H54 (cell line): ENCODE measurements around the gene HIC1.
"Not testable (repeated sequence)": the region's sequence is repeated elsewhere in the genome, so short reads cannot be mapped to it uniquely, and the experiment has no call there.

ENCODE experiments used
- DNase-seq: peaks from one replicate; pipeline ENCODE4 v3.0.0; 2011; ENCODE audit warnings: low spot score, mixed read lengths; ENCODE audit not compliant: insufficient read length
- FAIRE-seq: peaks from 3 replicates; lab custom pipeline; 2011; peaks lifted over from hg19 to GRCh38; lab: Jason Lieb, UNC
- POLR2A ChIP-seq: IDR thresholded peaks from 2 replicates; pipeline ENCODE4 v1.6.1; 2011; ENCODE audit warnings: low read depth, mild to moderate bottlenecking, low read length

The HIC1 gene

GRCh38 chr17:2054512-2055291 is at the start of gene HIC1:
Gene HIC1 (plus strand): TSS chr17:2055103. CDS start chr17:2056691, 1,588 bp downstream.
- peak; percentile 98 for DNase-seq
- no peak for FAIRE-seq
- TF ChIP-seq POLR2A: 0 out of 2 replicates have a peak, but pooled peaks have one; percentile 32

GRCh38 chr17:2008332-2009126 is 46.4 kb upstream of the HIC1 start:
- TF ChIP-seq POLR2A: no peak
- no peak for DNase-seq
- FAIRE-seq: no peak

GRCh38 chr17:2009737-2010136 is 45.2 kb upstream of the HIC1 start:
- FAIRE-seq (no peak), DNase-seq (no peak)
- TF ChIP-seq POLR2A: no peak

- TF ChIP-seq POLR2A: no peak
- FAIRE-seq (no peak), DNase-seq (peak; percentile 63)
Observed at GRCh38 chr17:2011411-2012371, 43.2 kb upstream of the HIC1 start.

GRCh38 chr17:2012499-2012898 is 42.4 kb upstream of the HIC1 start:
- DNase-seq: no peak
- no peak for TF ChIP-seq POLR2A
- no peak for FAIRE-seq

GRCh38 chr17:2013220-2013993 is 41.5 kb upstream of the HIC1 start:
- DNase-seq, FAIRE-seq: not testable (repeated sequence)

GRCh38 chr17:2013994-2014317 is 40.9 kb upstream of the HIC1 start:
- no peak for TF ChIP-seq POLR2A
- no peak for FAIRE-seq
- DNase-seq: no peak

- no peak for TF ChIP-seq POLR2A
- DNase-seq: no peak
- FAIRE-seq: no peak
Observed at GRCh38 chr17:2015314-2015713, 39.6 kb upstream of the HIC1 start.

- FAIRE-seq: no peak
- no peak for DNase-seq
- no peak for TF ChIP-seq POLR2A
Observed at GRCh38 chr17:2016494-2016893, 38.4 kb upstream of the HIC1 start.

- no peak for DNase-seq
- no peak for FAIRE-seq
Observed at GRCh38 chr17:2017274-2017941, 37.5 kb upstream of the HIC1 start.

GRCh38 chr17:2018716-2019510 is 36.0 kb upstream of the HIC1 start:
- FAIRE-seq (no peak), DNase-seq (no peak)
- TF ChIP-seq POLR2A: no peak

More at GRCh38 chr17:2017274-2017941, 37.5 kb upstream of the HIC1 start:
- TF ChIP-seq POLR2A: no peak

GRCh38 chr17:2019723-2020122 is 35.2 kb upstream of the HIC1 start:
- TF ChIP-seq POLR2A: no peak
- DNase-seq (no peak), FAIRE-seq (no peak)
